NB4 (cell line): ENCODE data around the gene USF2.
"Not testable (repeated sequence)": the region's sequence is repeated elsewhere in the genome, so short reads cannot be mapped to it uniquely, and the experiment has no call there.

ENCODE experiments used
- DNase-seq: peaks from one replicate; pipeline ENCODE4 v3.0.0; 2010; ENCODE audit warnings: low read depth
- H3K4me3 ChIP-seq: one replicate; pipeline ENCODE4 v1.5.1; 2011; ENCODE audit warnings: mild to moderate bottlenecking, low read depth, low read length, moderate library complexity
- CTCF ChIP-seq: IDR thresholded peaks from one replicate; pipeline ENCODE4 v1.5.1; 2012; ENCODE audit warnings: low read depth, low read length
- MYC ChIP-seq: IDR thresholded peaks from 2 replicates; pipeline ENCODE4 v1.6.1; 2011; ENCODE audit warnings: low read depth, low read length
- POLR2A ChIP-seq: IDR thresholded peaks from 2 replicates; pipeline ENCODE4 v1.6.1; 2011; ENCODE audit warnings: mild to moderate bottlenecking; ENCODE audit not compliant: insufficient read length; ENCODE audit errors: extremely low read depth
- TF ChIP-seq, protein P1 (sequence below): IDR thresholded peaks from 2 replicates; pipeline ENCODE4 v1.6.1; 2011; ENCODE audit warnings: low read depth, low read length

USF2 gene

DNA sequence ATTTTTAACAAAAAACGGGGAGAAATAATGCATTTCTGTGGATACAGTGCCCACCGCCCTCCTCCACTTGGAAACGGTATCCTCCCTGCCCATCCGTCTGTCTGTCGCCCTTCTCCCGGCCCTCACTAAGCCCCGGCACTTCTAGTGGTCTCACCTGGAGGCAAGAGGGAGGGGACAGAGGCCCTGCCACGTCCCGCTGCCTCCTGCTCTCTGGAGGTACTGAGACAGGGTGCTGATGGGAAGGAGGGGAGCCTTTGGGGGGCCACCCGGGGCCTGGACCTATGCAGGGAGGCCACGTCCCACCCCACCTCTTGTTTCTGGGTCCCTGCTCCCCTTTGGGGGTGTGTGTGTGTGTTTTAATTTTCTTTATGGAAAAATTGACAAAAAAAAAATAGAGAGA is 10.6 kb downstream of the USF2 start:
- no peak overlapping the region for H3K4me3 ChIP-seq
- TF ChIP-seq, protein P1, sequence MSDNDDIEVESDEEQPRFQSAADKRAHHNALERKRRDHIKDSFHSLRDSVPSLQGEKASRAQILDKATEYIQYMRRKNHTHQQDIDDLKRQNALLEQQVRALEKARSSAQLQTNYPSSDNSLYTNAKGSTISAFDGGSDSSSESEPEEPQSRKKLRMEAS = no peak
- TF ChIP-seq CTCF = no peak
- no peak for TF ChIP-seq POLR2A
- TF ChIP-seq MYC = no peak
- no peak for DNase-seq

DNA sequence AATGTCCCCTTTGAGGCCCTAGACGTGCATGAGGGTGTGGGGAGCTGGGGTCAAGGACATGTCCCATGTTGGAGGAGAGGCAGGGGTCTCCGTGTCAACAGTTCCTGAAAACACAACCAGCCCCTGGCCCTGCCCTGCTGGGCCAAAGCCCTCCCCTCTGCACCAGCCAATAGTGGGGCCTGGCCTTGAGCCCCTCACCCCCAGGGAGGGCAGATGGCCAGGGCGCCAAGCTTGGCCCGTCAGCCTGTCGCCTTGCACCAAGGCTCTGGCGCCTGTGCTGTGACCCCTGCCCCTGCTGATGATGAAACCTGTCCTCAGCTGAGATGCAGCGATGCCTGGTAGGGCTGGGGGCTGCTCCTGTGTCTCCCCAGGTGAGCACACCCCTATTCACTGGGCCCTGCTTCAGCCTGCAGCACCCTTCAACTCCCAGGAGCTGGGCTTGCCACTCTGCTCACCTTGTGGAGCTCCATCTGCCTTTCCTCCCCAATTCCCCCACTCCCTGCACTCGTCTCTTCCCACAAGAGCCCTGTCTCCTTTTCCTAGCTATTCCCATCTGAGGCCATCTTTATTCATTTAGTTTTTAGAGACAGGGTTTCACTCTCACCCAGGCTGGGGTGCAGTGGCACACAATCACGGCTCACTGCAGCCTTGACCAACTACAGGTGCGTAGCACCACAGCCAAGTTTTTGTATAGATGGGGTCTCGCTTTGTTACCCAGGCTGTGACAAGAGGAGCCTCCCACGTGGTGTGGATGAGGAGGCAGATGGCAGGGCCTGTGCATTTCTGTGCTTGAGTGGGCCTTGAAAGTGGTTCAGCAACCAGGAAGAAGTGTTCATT is 11.4 kb downstream of the USF2 start:
- no peak overlapping the region for H3K4me3 ChIP-seq
- DNase-seq = no peak

GRCh38 chr19:35281303-35281702 is 12.5 kb downstream of the USF2 start:
- no peak for TF ChIP-seq CTCF
- TF ChIP-seq POLR2A = no peak
- no peak for TF ChIP-seq MYC
- TF ChIP-seq, protein P1 = no peak
- H3K4me3 ChIP-seq = no peak overlapping the region
- DNase-seq = no peak

More for the DNA sequence above, 11.4 kb downstream of the USF2 start:
- TF ChIP-seq, protein P1 = no peak
- no peak for TF ChIP-seq CTCF
- TF ChIP-seq POLR2A = no peak
- TF ChIP-seq MYC = no peak

GRCh38 chr19:35284153-35285094 is 15.7 kb downstream of the USF2 start:
- no peak for TF ChIP-seq POLR2A
- TF ChIP-seq, protein P1 = no peak
- TF ChIP-seq MYC = no peak
- TF ChIP-seq CTCF = no peak
- H3K4me3 ChIP-seq = no peak overlapping the region
- no peak for DNase-seq

GRCh38 chr19:35285095-35285449 is 16.3 kb downstream of the USF2 start:
- no peak for DNase-seq
- no peak overlapping the region for H3K4me3 ChIP-seq
- TF ChIP-seq CTCF (no peak), POLR2A (no peak), MYC (no peak)
- TF ChIP-seq, protein P1 = no peak

- DNase-seq, H3K4me3 ChIP-seq: not testable (repeated sequence)
Observed at GRCh38 chr19:35285465-35285864, 16.7 kb downstream of the USF2 start.

- not testable (repeated sequence) for DNase-seq, H3K4me3 ChIP-seq
Observed at GRCh38 chr19:35286101-35286500, 17.3 kb downstream of the USF2 start.
